ENCODE data around the gene SETD6.
"Not testable (repeated sequence)": the region's sequence is repeated elsewhere in the genome, so short reads cannot be mapped to it uniquely, and the experiment has no call there.

The SETD6 gene

GRCh38 chr16:58515125-58515870, at the start of gene SETD6:
SETD6 (plus strand) TSS chr16:58515517; CDS start chr16:58515538, 21 bp downstream.
- peak; percentile 91 for DNase-seq

- DNase-seq, result no peak
Observed at GRCh38 chr16:58465817-58466216, 49.5 kb upstream of the SETD6 start.

- no peak for DNase-seq
Observed at GRCh38 chr16:58466396-58466795, 48.9 kb upstream of the SETD6 start.

- no peak for DNase-seq
Observed at GRCh38 chr16:58467905-58468304, 47.4 kb upstream of the SETD6 start.

GRCh38 chr16:58471209-58471975, 43.9 kb upstream of the SETD6 start:
- no peak for DNase-seq

- no peak for DNase-seq
Observed at GRCh38 chr16:58472266-58472665, 43.1 kb upstream of the SETD6 start.

GRCh38 chr16:58472827-58473226, 42.5 kb upstream of the SETD6 start:
- DNase-seq, result no peak

- DNase-seq, result no peak
Observed at GRCh38 chr16:58474296-58474695, 41.0 kb upstream of the SETD6 start.

GRCh38 chr16:58475091-58475619, 40.2 kb upstream of the SETD6 start:
- DNase-seq, result no peak

- DNase-seq, result no peak
Observed at GRCh38 chr16:58476791-58477190, 38.5 kb upstream of the SETD6 start.

- DNase-seq, result no peak
Observed at GRCh38 chr16:58478427-58478826, 36.9 kb upstream of the SETD6 start.

GRCh38 chr16:58481226-58481869, 34.0 kb upstream of the SETD6 start:
- DNase-seq, result no peak

- DNase-seq, result no peak
Observed at GRCh38 chr16:58481931-58482330, 33.4 kb upstream of the SETD6 start.

- DNase-seq, result no peak
Observed at GRCh38 chr16:58485184-58485887, 30.0 kb upstream of the SETD6 start.

GRCh38 chr16:58487566-58488351, 27.6 kb upstream of the SETD6 start:
- DNase-seq, result peak; percentile 81

- no peak for DNase-seq
Observed at GRCh38 chr16:58488531-58488930, 26.8 kb upstream of the SETD6 start.

- no peak for DNase-seq
Observed at GRCh38 chr16:58490065-58490464, 25.3 kb upstream of the SETD6 start.

- DNase-seq, result not testable (repeated sequence)
Observed at GRCh38 chr16:58490539-58490938, 24.8 kb upstream of the SETD6 start.

- no peak for DNase-seq
Observed at GRCh38 chr16:58492066-58492465, 23.3 kb upstream of the SETD6 start.

- DNase-seq, result peak; percentile 34
Observed at GRCh38 chr16:58492735-58493134, 22.6 kb upstream of the SETD6 start.

- DNase-seq, result peak; percentile 28
Observed at GRCh38 chr16:58493756-58494431, 21.4 kb upstream of the SETD6 start.
